ENCODE data around the gene TMEM150A. TPM values are rescaled to one million over a fixed set of nuclear protein-coding genes. Genes with fewer than 3 reads are reported as not detected.
A peak's percentile ranks its signal among the peaks of the same experiment; 100 is the strongest.

TMEM150A gene
- total RNA-seq, 1 donor from 2014 or later: 7.2 TPM

DNA sequence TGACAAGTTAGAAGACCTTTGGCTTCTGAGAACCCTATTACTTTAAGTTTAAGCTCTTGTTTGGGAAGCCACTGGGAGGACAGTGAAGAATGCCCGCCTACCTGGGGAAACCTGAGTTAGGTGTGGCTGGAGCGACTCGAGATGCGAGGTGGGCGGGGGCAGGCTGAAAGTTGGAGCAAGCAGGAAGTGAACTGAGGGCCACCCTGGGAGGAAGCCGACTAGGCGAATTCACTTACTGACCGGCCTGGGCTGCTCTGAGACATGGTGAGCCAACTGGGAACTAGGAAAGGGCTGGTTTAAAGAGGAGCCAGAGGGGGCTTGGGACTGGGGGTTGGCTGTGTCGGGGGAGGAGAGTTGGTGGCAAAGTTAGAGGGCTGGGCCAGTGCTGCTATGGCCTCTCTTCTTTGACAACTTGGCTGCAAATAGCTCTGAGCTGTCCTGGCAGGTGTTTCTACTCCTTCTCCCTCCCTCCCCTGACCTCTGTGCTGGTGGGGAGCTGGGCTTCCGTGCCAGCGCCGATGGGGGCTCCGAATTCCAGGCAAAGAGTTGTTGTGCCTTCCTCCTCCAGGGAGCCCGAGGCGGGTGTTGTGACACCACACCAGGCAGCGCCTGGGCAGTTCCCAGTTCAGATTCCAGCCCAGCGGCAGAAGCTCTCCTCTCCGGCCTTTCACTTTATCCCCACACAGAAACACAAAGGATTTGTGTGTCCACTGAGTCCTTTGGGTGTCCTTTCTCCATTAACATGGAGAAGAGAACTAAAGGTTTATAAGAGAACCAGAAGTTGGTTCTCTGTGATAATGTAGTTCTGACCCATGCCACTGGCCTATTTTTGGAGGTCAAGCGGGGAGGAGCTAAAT lies 24.9 kb downstream of the TMEM150A start, which contains the start of gene VAMP8:
TSS of gene VAMP8 (plus strand) at position 201 of the 857 bp plus-strand sequence. CDS start at position 262, 61 bp downstream.
- no peak within 1 kb of the TSS for H3K27ac ChIP-seq
- H3K4me3 ChIP-seq: peak within 1 kb of the TSS; percentile 35

DNA sequence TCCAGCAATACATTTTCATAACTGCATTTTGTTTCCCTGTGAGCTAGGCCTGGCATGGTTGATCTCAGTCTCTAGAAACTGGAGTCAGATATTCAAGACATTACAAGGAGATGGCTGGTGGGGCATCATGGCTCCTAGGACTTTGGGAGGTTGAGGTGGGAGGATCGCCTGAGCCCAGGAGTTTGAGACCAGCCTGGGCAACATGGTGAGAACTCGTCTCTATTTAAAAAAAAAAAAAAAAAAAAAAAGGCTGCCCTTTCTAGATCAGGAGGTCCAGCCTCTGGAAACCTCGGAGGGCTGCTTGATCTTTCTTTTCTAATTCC lies 25.5 kb downstream of the TMEM150A start:
- H3K4me3 Mint-ChIP-seq: peak overlapping the region; percentile 73
- H4K20me1 ChIP-seq (ENCODE audit: low read depth): no peaks in the 10 kb centered on the region
- H3K4me2 ChIP-seq: peak overlapping the region; percentile 50
- H3K4me3 ChIP-seq: peak overlapping the region; percentile 35
- H3K36me3 ChIP-seq: no peaks in the 10 kb centered on the region
- peaks cover 2% of the 10 kb centered on the region for H3K36me3 Mint-ChIP-seq
- H3K9me3 ChIP-seq (ENCODE audit: low read depth): no peaks in the 10 kb centered on the region
- peaks cover 98% of the 10 kb centered on the region for H3K27me3 ChIP-seq
- no peaks in the 10 kb centered on the region for H3K9me3 Mint-ChIP-seq
- H3F3A ChIP-seq (ENCODE audit: low read depth): peaks cover 15% of the 10 kb centered on the region
- H3K79me2 ChIP-seq (ENCODE audit: low read depth): no peaks in the 10 kb centered on the region
- H3K9ac ChIP-seq: no peak overlapping the region
- H3K27ac Mint-ChIP-seq: peak overlapping the region; percentile 96
- peaks cover 9% of the 10 kb centered on the region for H3K27me3 Mint-ChIP-seq (ENCODE audit: insufficient read depth, low read depth)
- peaks cover 34% of the 10 kb centered on the region for H3K4me1 ChIP-seq
- peaks cover 49% of the 10 kb centered on the region for H3K4me1 Mint-ChIP-seq
- H3K27ac ChIP-seq: no peak overlapping the region
- no peak for DNase-seq (ENCODE audit: low spot score)
- H2AFZ ChIP-seq (replicated peaks): peak overlapping the region; percentile 76
- TF ChIP-seq, protein P1, sequence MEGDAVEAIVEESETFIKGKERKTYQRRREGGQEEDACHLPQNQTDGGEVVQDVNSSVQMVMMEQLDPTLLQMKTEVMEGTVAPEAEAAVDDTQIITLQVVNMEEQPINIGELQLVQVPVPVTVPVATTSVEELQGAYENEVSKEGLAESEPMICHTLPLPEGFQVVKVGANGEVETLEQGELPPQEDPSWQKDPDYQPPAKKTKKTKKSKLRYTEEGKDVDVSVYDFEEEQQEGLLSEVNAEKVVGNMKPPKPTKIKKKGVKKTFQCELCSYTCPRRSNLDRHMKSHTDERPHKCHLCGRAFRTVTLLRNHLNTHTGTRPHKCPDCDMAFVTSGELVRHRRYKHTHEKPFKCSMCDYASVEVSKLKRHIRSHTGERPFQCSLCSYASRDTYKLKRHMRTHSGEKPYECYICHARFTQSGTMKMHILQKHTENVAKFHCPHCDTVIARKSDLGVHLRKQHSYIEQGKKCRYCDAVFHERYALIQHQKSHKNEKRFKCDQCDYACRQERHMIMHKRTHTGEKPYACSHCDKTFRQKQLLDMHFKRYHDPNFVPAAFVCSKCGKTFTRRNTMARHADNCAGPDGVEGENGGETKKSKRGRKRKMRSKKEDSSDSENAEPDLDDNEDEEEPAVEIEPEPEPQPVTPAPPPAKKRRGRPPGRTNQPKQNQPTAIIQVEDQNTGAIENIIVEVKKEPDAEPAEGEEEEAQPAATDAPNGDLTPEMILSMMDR (IDR thresholded peaks at IDR 0.05): no peak
- TF ChIP-seq EZH2phosphoT487 (IDR thresholded peaks at IDR 0.05) (no peak), EZH2 (IDR thresholded peaks at IDR 0.05) (no peak)

More for the DNA sequence above, 24.9 kb downstream of the TMEM150A start, which contains the start of gene VAMP8:
- peak; percentile 31 for DNase-seq (ENCODE audit: low spot score)
- H3K79me2 ChIP-seq (ENCODE audit: low read depth): no peaks in the 10 kb centered on the region
- peaks cover 10% of the 10 kb centered on the region for H3F3A ChIP-seq (ENCODE audit: low read depth)
- H2AFZ ChIP-seq (replicated peaks): peak within 1 kb of the TSS; percentile 76
- Mint-ChIP-seq H3K4me1 (peaks cover 47% of the 10 kb centered on the region), H3K4me3 (peak within 1 kb of the TSS; percentile 75), H3K27me3 (ENCODE audit: insufficient read depth, low read depth) (peaks cover 9% of the 10 kb centered on the region), H3K36me3 (peaks cover 2% of the 10 kb centered on the region), H3K27ac (peak within 1 kb of the TSS; percentile 96), H3K9me3 (no peaks in the 10 kb centered on the region)
- no peaks in the 10 kb centered on the region for H3K9me3 ChIP-seq (ENCODE audit: low read depth)
- TF ChIP-seq, protein P1 (IDR thresholded peaks at IDR 0.05): no peak
- no peak for TF ChIP-seq EZH2phosphoT487 (IDR thresholded peaks at IDR 0.05)
- TF ChIP-seq EZH2 (IDR thresholded peaks at IDR 0.05): no peak
- H3K4me2 ChIP-seq: peak within 1 kb of the TSS; percentile 50
- no peaks in the 10 kb centered on the region for H3K36me3 ChIP-seq
- H3K27me3 ChIP-seq: peaks cover 98% of the 10 kb centered on the region
- H3K4me1 ChIP-seq: peaks cover 28% of the 10 kb centered on the region
- no peak within 1 kb of the TSS for H3K9ac ChIP-seq
- no peaks in the 10 kb centered on the region for H4K20me1 ChIP-seq (ENCODE audit: low read depth)

DNA sequence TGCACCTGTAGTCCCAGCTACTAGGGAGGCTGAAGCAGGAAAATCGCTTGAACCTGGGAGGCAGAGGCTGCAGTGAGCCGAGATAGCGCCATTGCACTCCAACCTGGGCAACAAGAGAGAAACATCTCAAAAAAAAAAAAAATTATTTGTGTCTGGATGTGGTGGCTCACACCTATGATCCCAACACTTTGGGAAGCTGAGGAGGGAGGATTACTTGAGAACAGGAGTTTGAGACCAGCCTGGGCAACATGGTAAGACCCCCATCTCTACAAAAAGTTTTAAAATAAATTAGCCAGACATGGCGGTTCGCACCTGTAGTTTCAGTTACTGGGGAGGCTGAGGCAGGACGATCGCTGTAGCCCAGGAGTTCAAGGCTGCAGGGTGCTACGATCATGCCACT lies 26.8 kb downstream of the TMEM150A start:
- no peak overlapping the region for H3K4me3 Mint-ChIP-seq
- no peaks in the 10 kb centered on the region for H3K36me3 ChIP-seq
- H3K27me3 Mint-ChIP-seq (ENCODE audit: insufficient read depth, low read depth): peaks cover 11% of the 10 kb centered on the region
- H3K4me1 Mint-ChIP-seq: peaks cover 42% of the 10 kb centered on the region
- TF ChIP-seq EZH2 (IDR thresholded peaks at IDR 0.05): no peak
- TF ChIP-seq EZH2phosphoT487 (IDR thresholded peaks at IDR 0.05): no peak
- TF ChIP-seq, protein P1 (IDR thresholded peaks at IDR 0.05): no peak
- DNase-seq (ENCODE audit: low spot score): no peak
- no peaks in the 10 kb centered on the region for H3K9me3 Mint-ChIP-seq
- H3K4me2 ChIP-seq: no peak overlapping the region
- H3K27ac Mint-ChIP-seq: no peak overlapping the region
- no peak overlapping the region for H3K9ac ChIP-seq
- H4K20me1 ChIP-seq (ENCODE audit: low read depth): no peaks in the 10 kb centered on the region
- no peaks in the 10 kb centered on the region for H3K79me2 ChIP-seq (ENCODE audit: low read depth)
- peaks cover 98% of the 10 kb centered on the region for H3K27me3 ChIP-seq
- no peaks in the 10 kb centered on the region for H3K9me3 ChIP-seq (ENCODE audit: low read depth)
- H3K4me1 ChIP-seq: peaks cover 34% of the 10 kb centered on the region
- H3K36me3 Mint-ChIP-seq: no peaks in the 10 kb centered on the region
- no peak overlapping the region for H3K27ac ChIP-seq
- peaks cover 17% of the 10 kb centered on the region for H3F3A ChIP-seq (ENCODE audit: low read depth)
- H2AFZ ChIP-seq (replicated peaks): no peak overlapping the region
- H3K4me3 ChIP-seq: no peak overlapping the region

Measured in neural progenitor cell (in vitro differentiated cells).